SKM-1 treated with dmso at 0.1 percent for 144 hours (cell line): Measurements from ENCODE around the gene TNFRSF18.
A peak's percentile ranks its signal among the peaks of the same experiment; 100 is the strongest.

Experiments used
- DNase-seq: peaks from one replicate; lab custom pipeline; 2025; ENCODE audit not compliant: unreplicated experiment; lab: John Stamatoyannopoulos, UW

TNFRSF18 gene

GRCh38 chr1:1213345-1214265 is 7.2 kb upstream of the TNFRSF18 start, which contains the start of gene TNFRSF4:
Gene TNFRSF4 (minus strand): TSS chr1:1214153. CDS start chr1:1214127, 26 bp downstream.
- no peak for DNase-seq

- no peak for DNase-seq
Measured at GRCh38 chr1:1212780-1213344, 6.5 kb upstream of the TNFRSF18 start.

- DNase-seq, result no peak
Measured at GRCh38 chr1:1211541-1212441, 5.4 kb upstream of the TNFRSF18 start.

GRCh38 chr1:1210726-1211540 is 4.5 kb upstream of the TNFRSF18 start:
- DNase-seq, result no peak

- peak; percentile 8 for DNase-seq
Measured at GRCh38 chr1:1208713-1209433, 2.5 kb upstream of the TNFRSF18 start.

- no peak for DNase-seq
Measured at GRCh38 chr1:1207571-1207892, 1.1 kb upstream of the TNFRSF18 start.

GRCh38 chr1:1206966-1207531 is 657 bp upstream of the TNFRSF18 start:
- no peak for DNase-seq

GRCh38 chr1:1205769-1206375 is 520 bp downstream of the TNFRSF18 start:
- no peak for DNase-seq

GRCh38 chr1:1204998-1205768 is 1.2 kb downstream of the TNFRSF18 start:
- DNase-seq, result no peak

- no peak for DNase-seq
Measured at GRCh38 chr1:1204425-1204920, 1.9 kb downstream of the TNFRSF18 start.

GRCh38 chr1:1203561-1204424 is 2.6 kb downstream of the TNFRSF18 start:
- no peak for DNase-seq

- no peak for DNase-seq
Measured at GRCh38 chr1:1202831-1203560, 3.4 kb downstream of the TNFRSF18 start.

- no peak for DNase-seq
Measured at GRCh38 chr1:1200876-1201810, 5.2 kb downstream of the TNFRSF18 start.

GRCh38 chr1:1199961-1200875 is 6.2 kb downstream of the TNFRSF18 start:
- no peak for DNase-seq
